SK-N-SH (cell line): ENCODE data around the gene GRIPAP1. TPM values are rescaled to one million over a fixed set of nuclear protein-coding genes. Genes with fewer than 3 reads are reported as not detected.

Experiments
- CTCF ChIA-PET: fragments of 300-600, 350-600 bp; formaldehyde crosslinking; extraction: SDS; loops from one replicate; lab custom pipeline; 2021; lab: Yijun Ruan, JAX
- POLR2A ChIA-PET: fragments of 350-600 bp; sonication (Branson Sonifier 250); formaldehyde crosslinking; extraction: SDS; loops from one replicate; lab custom pipeline; 2020; ENCODE audit warnings: antibody characterized with exemption, inconsistent platforms; lab: Yijun Ruan, JAX
- DNase-seq: peaks from one replicate; pipeline ENCODE4 v3.0.0; 2012
- H2AFZ ChIP-seq: fragments of 200-600 bp; sonication (generic); 2 replicates; pipeline ENCODE4 v1.8.1; 2016; ENCODE audit warnings: antibody characterized with exemption, mild to moderate bottlenecking, low read depth
- H3F3A ChIP-seq: fragments of 200-600 bp; sonication (generic); replicated peaks from 2 replicates; pipeline ENCODE3; 2016; ENCODE audit warnings: antibody characterized with exemption, mild to moderate bottlenecking; ENCODE audit not compliant: insufficient read depth
- H3K27ac ChIP-seq, 2 experiments: fragments of 200-500 bp in 1 of 2; fragments of 200-600 bp in 1 of 2; sonication (Bioruptor generic) in 1 of 2; sonication (generic), shearing (Covaris generic) in 1 of 2; 2 replicates each; pipeline versions ENCODE4 v1.5.1 to v1.6.1; 2014 to 2016; ENCODE audit warnings: low read depth in 2 of 2, inconsistent platforms in 1 of 2, low read length in 1 of 2, mild to moderate bottlenecking in 1 of 2, mixed read lengths in 1 of 2
- H3K27me3 ChIP-seq: fragments of 200-600 bp; sonication (generic), shearing (Covaris generic); 2 replicates; pipeline ENCODE4 v1.6.1; 2016; ENCODE audit warnings: mixed run types; ENCODE audit not compliant: insufficient read depth
- H3K36me3 ChIP-seq, 2 experiments: fragments of 200-500 bp in 1 of 2; fragments of 200-600 bp in 1 of 2; sonication (Bioruptor generic) in 1 of 2; sonication (generic) in 1 of 2; replicated peaks in 1 of 2; 2 replicates each; pipeline versions ENCODE3 to v1.5.1; 2014 to 2016; ENCODE audit warnings: low read length in 1 of 2, mild to moderate bottlenecking in 1 of 2; ENCODE audit not compliant: insufficient read depth in 2 of 2, control insufficient read depth in 1 of 2
- H3K4me1 ChIP-seq, 2 experiments: fragments of 200-500 bp in 1 of 2; fragments of 200-600 bp in 1 of 2; sonication (Bioruptor generic) in 1 of 2; sonication (generic), shearing (Covaris generic) in 1 of 2; 2 replicates each; pipeline versions ENCODE4 v1.5.1 to v1.6.1; 2014 to 2016; ENCODE audit warnings: low read depth in 1 of 2, low read length in 1 of 2, mixed run types in 1 of 2; ENCODE audit not compliant: insufficient read depth in 2 of 2, control insufficient read depth in 1 of 2
- H3K4me2 ChIP-seq: fragments of 200-600 bp; sonication (generic), shearing (Covaris generic); 2 replicates; pipeline ENCODE4 v1.6.1; 2017; ENCODE audit warnings: mixed run types
- H3K4me3 ChIP-seq, 2 experiments: fragments of 200-500 bp in 1 of 2; fragments of 200-600 bp in 1 of 2; sonication (Bioruptor generic) in 1 of 2; sonication (generic), shearing (Covaris generic) in 1 of 2; 2 replicates each; pipeline versions ENCODE4 v1.5.1 to v1.8.1; 2014 to 2016; ENCODE audit warnings: low read depth in 2 of 2, inconsistent platforms in 1 of 2, low read length in 1 of 2, mild to moderate bottlenecking in 1 of 2, mixed read lengths in 1 of 2, moderate library complexity in 1 of 2
- H3K79me2 ChIP-seq: fragments of 200-600 bp; sonication (generic); 2 replicates; pipeline ENCODE4 v1.8.1; 2017; ENCODE audit warnings: mild to moderate bottlenecking; ENCODE audit not compliant: insufficient read depth
- H3K9ac ChIP-seq: fragments of 200-600 bp; sonication (generic); 2 replicates; pipeline ENCODE4 v1.6.1; 2017; ENCODE audit warnings: mixed run types
- H3K9me2 ChIP-seq: fragments of 200-600 bp; sonication (generic); 2 replicates; pipeline ENCODE4 v1.6.1; 2017; ENCODE audit warnings: mixed run types
- H3K9me3 ChIP-seq: fragments of 200-600 bp; sonication (generic); 2 replicates; pipeline ENCODE4 v1.6.1; 2017; ENCODE audit warnings: mixed run types, mild to moderate bottlenecking, moderate library complexity
- H4K20me1 ChIP-seq: fragments of 200-600 bp; sonication (generic); 2 replicates; pipeline ENCODE4 v1.6.1; 2017; ENCODE audit warnings: mild to moderate bottlenecking, mixed run types; ENCODE audit not compliant: insufficient read depth
- FOXJ3 ChIP-seq: sonication (generic); formaldehyde crosslinking; IDR thresholded peaks from 2 replicates; pipeline ENCODE4 v1.5.1; 2020; ENCODE audit warnings: mild to moderate bottlenecking, missing genetic modification reagents
- POLR2AphosphoS5 ChIP-seq: IDR thresholded peaks from 2 replicates; pipeline ENCODE4 v1.6.1; 2012; ENCODE audit warnings: low read depth, low read length
- RAD21 ChIP-seq: IDR thresholded peaks from 2 replicates; pipeline ENCODE4 v1.6.1; 2012; ENCODE audit warnings: mild to moderate bottlenecking, low read length
- RFX5 ChIP-seq: IDR thresholded peaks from 2 replicates; pipeline ENCODE4 v1.6.1; 2012; ENCODE audit warnings: mild to moderate bottlenecking, improper control_type of control experiment, low read length
- SIN3A ChIP-seq: IDR thresholded peaks from 2 replicates; pipeline ENCODE4 v1.6.1; 2012; ENCODE audit warnings: low read depth, mild to moderate bottlenecking, low read length, moderate library complexity, borderline replicate concordance
- SMC3 ChIP-seq: IDR thresholded peaks from 2 replicates; pipeline ENCODE4 v1.6.1; 2012; ENCODE audit warnings: low read depth, low read length, improper control_type of control experiment
- WGBS: methylation state at CpG from one replicate; pipeline ENCODE4 v1.1.6; 2017; ENCODE audit warnings: low lambda C conversion rate; 5-methylcytosine and 5-hydroxymethylcytosine counted together
- polyA plus RNA-seq, 3 experiments: library from polyadenylated mRNA; depleted of rRNA; stranded (reverse); fragments of >200 nt; gene quantifications; 2 replicates each; pipeline ENCODE4 v1.2.3, GENCODE V29; 2012
- TF ChIP-seq, protein P1 (sequence below): IDR thresholded peaks from 2 replicates; pipeline ENCODE4 v1.6.1; 2012; ENCODE audit warnings: mild to moderate bottlenecking, low read depth, low read length, moderate library complexity
- TF ChIP-seq, protein P2 (sequence below): fragments of 200-600 bp; sonication (generic); IDR thresholded peaks from 2 replicates; pipeline ENCODE4 v1.6.1; 2017; ENCODE audit warnings: antibody characterized with exemption, mild to moderate bottlenecking, moderate library complexity
- TF ChIP-seq, protein P3 (sequence below): IDR thresholded peaks from 2 replicates; pipeline ENCODE4; 2012

Gene GRIPAP1
- polyA plus RNA-seq, 1 of the 3 experiments (the other 2 are of a cell fraction), result 63.6 TPM

DNA sequence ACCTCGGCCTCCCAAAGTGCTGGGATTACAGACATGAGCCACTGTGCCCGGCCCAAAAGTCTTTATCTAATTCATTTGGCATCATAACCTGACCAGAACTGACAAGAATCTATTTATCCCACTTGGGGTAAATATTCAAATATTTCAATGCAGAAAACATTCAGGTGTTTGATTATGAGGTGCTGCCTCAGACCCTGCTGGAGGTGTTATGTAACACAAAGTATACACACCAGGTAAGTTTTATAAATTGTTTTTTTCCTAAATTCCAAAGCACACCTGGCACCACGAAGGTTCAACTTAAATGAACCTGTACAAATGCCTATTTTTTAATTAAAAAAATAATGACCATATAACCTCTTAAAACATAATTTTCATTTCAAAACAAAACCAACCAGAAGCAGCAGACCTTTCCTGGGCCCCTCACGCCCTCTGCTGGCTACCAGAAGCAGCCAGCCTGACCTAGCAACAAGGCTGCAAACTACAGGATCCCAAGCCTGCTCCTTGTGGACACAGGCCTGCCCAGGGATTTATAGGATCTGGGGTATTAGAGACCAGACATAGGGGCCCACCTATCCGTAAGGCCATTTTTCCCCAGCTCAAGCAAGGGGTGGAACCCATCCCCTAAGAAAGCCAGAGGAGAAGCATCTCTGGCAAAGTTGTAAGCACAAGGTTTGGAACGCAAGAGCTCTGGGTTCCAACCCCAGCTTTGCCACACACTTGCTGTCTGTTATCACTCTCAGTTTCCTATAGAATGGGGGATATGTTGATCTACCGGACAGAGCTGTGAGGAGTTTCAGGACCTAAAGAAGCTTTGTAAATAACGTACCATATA is 56.3 kb downstream of the GRIPAP1 start:
- Histone ChIP-seq H3K79me2 (peaks cover 73% of the 10 kb centered on the region), H3K27ac (no peak overlapping the region), H2AFZ (no peak overlapping the region), H3K9me3 (no peaks in the 10 kb centered on the region), H3K4me2 (no peak overlapping the region), H3K9me2 (no peaks in the 10 kb centered on the region), H3K4me3 (no peak overlapping the region), H3K27me3 (no peaks in the 10 kb centered on the region), H3F3A (no peaks in the 10 kb centered on the region), H3K36me3 (peaks cover 16 to 21% of the 10 kb centered on the region in 2 experiments), H4K20me1 (peaks cover 89% of the 10 kb centered on the region), H3K9ac (no peak overlapping the region), H3K4me1 (no peaks in the 10 kb centered on the region; a peak in 1 of 4 replicates)
- CTCF ChIA-PET, result interaction anchor here (0.7 to 2.3 kb wide), 7 partner anchors 8 to 54 kb away, joined by 3 to 12 read pairs (median 4); partner anchors contain the start of genes KCND1 and OTUD5
- POLR2A ChIA-PET, result no interaction called here
- 62% methylated on average over 8 of the region's 8 CpGs for WGBS
- TF ChIP-seq RFX5 (peak; percentile 70), RAD21 (peak; percentile 73), FOXJ3 (CRISPR knock-in tag) (no peak), POLR2AphosphoS5 (no peak), SIN3A (no peak), SMC3 (peak; percentile 68)
- TF ChIP-seq, protein P1, sequence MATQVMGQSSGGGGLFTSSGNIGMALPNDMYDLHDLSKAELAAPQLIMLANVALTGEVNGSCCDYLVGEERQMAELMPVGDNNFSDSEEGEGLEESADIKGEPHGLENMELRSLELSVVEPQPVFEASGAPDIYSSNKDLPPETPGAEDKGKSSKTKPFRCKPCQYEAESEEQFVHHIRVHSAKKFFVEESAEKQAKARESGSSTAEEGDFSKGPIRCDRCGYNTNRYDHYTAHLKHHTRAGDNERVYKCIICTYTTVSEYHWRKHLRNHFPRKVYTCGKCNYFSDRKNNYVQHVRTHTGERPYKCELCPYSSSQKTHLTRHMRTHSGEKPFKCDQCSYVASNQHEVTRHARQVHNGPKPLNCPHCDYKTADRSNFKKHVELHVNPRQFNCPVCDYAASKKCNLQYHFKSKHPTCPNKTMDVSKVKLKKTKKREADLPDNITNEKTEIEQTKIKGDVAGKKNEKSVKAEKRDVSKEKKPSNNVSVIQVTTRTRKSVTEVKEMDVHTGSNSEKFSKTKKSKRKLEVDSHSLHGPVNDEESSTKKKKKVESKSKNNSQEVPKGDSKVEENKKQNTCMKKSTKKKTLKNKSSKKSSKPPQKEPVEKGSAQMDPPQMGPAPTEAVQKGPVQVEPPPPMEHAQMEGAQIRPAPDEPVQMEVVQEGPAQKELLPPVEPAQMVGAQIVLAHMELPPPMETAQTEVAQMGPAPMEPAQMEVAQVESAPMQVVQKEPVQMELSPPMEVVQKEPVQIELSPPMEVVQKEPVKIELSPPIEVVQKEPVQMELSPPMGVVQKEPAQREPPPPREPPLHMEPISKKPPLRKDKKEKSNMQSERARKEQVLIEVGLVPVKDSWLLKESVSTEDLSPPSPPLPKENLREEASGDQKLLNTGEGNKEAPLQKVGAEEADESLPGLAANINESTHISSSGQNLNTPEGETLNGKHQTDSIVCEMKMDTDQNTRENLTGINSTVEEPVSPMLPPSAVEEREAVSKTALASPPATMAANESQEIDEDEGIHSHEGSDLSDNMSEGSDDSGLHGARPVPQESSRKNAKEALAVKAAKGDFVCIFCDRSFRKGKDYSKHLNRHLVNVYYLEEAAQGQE, result no peak
- TF ChIP-seq, protein P2, sequence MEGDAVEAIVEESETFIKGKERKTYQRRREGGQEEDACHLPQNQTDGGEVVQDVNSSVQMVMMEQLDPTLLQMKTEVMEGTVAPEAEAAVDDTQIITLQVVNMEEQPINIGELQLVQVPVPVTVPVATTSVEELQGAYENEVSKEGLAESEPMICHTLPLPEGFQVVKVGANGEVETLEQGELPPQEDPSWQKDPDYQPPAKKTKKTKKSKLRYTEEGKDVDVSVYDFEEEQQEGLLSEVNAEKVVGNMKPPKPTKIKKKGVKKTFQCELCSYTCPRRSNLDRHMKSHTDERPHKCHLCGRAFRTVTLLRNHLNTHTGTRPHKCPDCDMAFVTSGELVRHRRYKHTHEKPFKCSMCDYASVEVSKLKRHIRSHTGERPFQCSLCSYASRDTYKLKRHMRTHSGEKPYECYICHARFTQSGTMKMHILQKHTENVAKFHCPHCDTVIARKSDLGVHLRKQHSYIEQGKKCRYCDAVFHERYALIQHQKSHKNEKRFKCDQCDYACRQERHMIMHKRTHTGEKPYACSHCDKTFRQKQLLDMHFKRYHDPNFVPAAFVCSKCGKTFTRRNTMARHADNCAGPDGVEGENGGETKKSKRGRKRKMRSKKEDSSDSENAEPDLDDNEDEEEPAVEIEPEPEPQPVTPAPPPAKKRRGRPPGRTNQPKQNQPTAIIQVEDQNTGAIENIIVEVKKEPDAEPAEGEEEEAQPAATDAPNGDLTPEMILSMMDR, result peak; percentile 95
- TF ChIP-seq, protein P3, sequence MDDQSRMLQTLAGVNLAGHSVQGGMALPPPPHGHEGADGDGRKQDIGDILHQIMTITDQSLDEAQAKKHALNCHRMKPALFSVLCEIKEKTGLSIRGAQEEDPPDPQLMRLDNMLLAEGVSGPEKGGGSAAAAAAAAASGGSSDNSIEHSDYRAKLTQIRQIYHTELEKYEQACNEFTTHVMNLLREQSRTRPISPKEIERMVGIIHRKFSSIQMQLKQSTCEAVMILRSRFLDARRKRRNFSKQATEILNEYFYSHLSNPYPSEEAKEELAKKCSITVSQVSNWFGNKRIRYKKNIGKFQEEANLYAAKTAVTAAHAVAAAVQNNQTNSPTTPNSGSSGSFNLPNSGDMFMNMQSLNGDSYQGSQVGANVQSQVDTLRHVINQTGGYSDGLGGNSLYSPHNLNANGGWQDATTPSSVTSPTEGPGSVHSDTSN, result no peak
- DNase-seq, result peak; percentile 75
